Measurements from ENCODE around the gene ADGRA1.
"Not testable (repeated sequence)": the region's sequence is repeated elsewhere in the genome, so short reads cannot be mapped to it uniquely, and the experiment has no call there.

ADGRA1 gene

DNA sequence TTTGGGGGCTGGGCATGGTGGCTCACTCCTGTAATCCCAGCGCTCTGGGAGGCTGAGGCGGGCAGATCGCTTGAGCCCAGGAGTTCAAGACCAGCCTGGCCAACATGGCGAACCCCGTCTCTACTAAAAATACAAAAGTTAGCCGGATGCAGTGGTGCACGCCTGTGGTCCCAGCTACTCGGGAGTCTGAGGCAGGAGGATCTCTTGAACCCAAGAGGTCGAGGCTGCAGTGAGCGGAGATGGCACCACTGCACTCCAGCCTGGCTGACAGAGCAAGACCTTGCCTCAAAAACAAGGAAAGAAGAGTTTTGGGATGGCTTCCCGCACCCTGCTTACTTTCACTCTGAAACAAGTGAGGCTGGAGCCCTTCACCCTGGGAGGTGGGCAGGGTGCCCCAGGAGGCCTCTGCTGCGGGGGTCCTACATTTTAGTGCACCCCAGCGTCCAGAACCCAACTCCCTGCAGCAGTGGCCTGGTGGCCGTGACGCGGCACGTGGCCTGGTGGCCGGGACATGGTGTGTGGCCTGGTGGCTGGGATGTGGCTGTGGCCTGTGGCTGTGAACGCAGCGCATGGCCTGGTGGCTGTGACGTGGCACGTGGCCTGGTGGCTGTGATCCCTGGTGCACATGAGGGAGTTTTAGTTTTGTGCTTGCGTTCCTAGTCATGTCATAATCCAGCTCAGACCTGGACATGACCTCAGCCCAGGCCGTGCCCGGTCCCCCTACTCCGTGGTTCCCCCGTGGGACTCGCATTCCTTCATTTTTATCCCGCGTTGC, 81.6 kb downstream of the ADGRA1 start:
- no peak overlapping the region for H3K4me3 ChIP-seq (ENCODE audit: low read depth, low read length)
- H3K27me3 ChIP-seq (ENCODE audit: control insufficient read depth, insufficient read depth, low read length): no peaks in the 10 kb centered on the region
- peaks cover 18% of the 10 kb centered on the region for H3K36me3 ChIP-seq (ENCODE audit: control insufficient read depth, insufficient read depth, low read length)
- no peak overlapping the region for H3K9ac ChIP-seq (ENCODE audit: low read depth, low read length)
- no peaks in the 10 kb centered on the region for H3K9me3 ChIP-seq (ENCODE audit: control insufficient read depth, insufficient read depth, low read length)
- no peaks in the 10 kb centered on the region for H3K4me1 ChIP-seq (ENCODE audit: control insufficient read depth, insufficient read depth, low read length)

GRCh38 chr10:133170092-133170491, 82.4 kb downstream of the ADGRA1 start:
- Histone ChIP-seq H3K9ac (ENCODE audit: low read depth, low read length) (no peak overlapping the region), H3K36me3 (ENCODE audit: control insufficient read depth, insufficient read depth, low read length) (peaks cover 13% of the 10 kb centered on the region), H3K27me3 (ENCODE audit: control insufficient read depth, insufficient read depth, low read length) (no peaks in the 10 kb centered on the region), H3K9me3 (ENCODE audit: control insufficient read depth, insufficient read depth, low read length) (no peaks in the 10 kb centered on the region), H3K4me1 (ENCODE audit: control insufficient read depth, insufficient read depth, low read length) (no peaks in the 10 kb centered on the region), H3K4me3 (ENCODE audit: low read depth, low read length) (no peak overlapping the region)

- Histone ChIP-seq H3K4me3 (ENCODE audit: low read depth, low read length) (no peak overlapping the region), H3K36me3 (ENCODE audit: control insufficient read depth, insufficient read depth, low read length) (peaks cover 5% of the 10 kb centered on the region), H3K4me1 (ENCODE audit: control insufficient read depth, insufficient read depth, low read length) (no peaks in the 10 kb centered on the region), H3K27me3 (ENCODE audit: control insufficient read depth, insufficient read depth, low read length) (no peaks in the 10 kb centered on the region), H3K9ac (ENCODE audit: low read depth, low read length) (no peak overlapping the region), H3K9me3 (ENCODE audit: control insufficient read depth, insufficient read depth, low read length) (no peaks in the 10 kb centered on the region)
Observed at GRCh38 chr10:133173860-133174640, 86.3 kb downstream of the ADGRA1 start.

DNA sequence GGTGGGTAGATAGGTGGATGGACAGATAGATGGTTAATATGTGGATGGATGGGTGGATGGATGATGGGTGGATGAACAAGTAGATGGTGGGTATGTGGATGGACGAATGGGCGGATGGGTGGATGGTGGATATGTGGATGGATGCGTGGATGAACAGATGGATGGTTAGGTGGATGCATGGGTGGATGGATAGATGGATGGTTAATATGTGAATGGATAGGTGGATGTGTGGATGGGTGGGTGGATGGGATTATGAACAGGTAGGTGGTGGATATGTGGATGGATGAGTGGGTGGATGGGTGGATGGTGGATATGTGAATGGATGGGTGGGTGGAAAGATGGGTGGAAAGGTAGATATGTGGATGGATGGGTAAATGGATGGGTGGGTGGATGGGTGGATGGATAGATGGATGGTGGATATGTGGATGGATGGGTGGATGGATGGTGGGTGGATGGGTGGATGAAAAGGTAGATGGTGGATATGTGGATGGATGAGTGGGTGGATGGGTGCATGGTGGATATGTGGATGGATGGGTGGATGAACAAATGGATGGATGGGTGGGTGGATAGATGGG, 87.1 kb downstream of the ADGRA1 start:
- no peak overlapping the region for H3K9ac ChIP-seq (ENCODE audit: low read depth, low read length)
- H3K4me1 ChIP-seq (ENCODE audit: control insufficient read depth, insufficient read depth, low read length): no peaks in the 10 kb centered on the region
- no peaks in the 10 kb centered on the region for H3K27me3 ChIP-seq (ENCODE audit: control insufficient read depth, insufficient read depth, low read length)
- H3K9me3 ChIP-seq (ENCODE audit: control insufficient read depth, insufficient read depth, low read length): no peaks in the 10 kb centered on the region
- no peak overlapping the region for H3K4me3 ChIP-seq (ENCODE audit: low read depth, low read length)
- H3K36me3 ChIP-seq (ENCODE audit: control insufficient read depth, insufficient read depth, low read length): peaks cover 5% of the 10 kb centered on the region

DNA sequence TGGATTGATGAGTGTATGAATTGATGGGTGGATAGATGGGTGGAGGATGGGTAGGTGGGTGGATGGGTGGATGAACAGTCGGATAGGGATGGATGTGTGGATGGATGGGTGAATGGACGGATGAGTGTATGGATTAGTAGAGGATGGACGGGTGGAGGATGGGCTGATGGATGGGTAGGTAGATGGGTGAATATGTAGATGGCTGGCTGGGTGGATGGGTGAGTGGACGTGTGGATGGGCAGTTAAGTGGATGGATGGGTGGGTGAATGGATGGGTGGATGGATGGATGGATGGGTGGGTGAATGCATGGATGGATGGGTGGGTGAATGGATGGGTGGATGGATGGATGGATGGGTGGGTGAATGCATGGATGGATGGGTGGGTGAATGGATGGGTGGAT, 87.9 kb downstream of the ADGRA1 start:
- not testable (repeated sequence) for H3K27me3 ChIP-seq (ENCODE audit: control insufficient read depth, insufficient read depth, low read length); H3K4me1 ChIP-seq (ENCODE audit: control insufficient read depth, insufficient read depth, low read length)

DNA sequence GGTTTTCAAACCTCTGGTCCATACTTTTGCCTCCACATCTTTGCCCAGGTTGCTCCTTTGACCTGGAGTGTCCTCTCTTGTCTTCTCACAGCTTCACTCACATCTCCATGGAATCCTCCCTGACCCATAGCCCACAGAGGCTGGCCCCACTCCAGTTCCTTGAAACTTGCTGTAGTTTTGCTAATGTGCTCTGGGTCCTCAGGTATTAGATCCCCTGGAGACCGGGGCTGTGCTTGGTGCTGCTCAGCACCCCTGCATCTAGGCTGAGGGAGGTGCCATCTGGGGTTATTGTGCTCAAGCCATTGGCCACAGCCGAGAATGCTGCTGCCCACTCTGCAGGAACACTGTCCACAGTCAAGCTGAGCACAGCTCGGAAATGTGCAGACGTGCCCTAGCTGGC, 88.8 kb downstream of the ADGRA1 start:
- peaks cover 9% of the 10 kb centered on the region for H3K36me3 ChIP-seq (ENCODE audit: control insufficient read depth, insufficient read depth, low read length)
- H3K4me1 ChIP-seq (ENCODE audit: control insufficient read depth, insufficient read depth, low read length): no peaks in the 10 kb centered on the region
- no peaks in the 10 kb centered on the region for H3K27me3 ChIP-seq (ENCODE audit: control insufficient read depth, insufficient read depth, low read length)
- no peaks in the 10 kb centered on the region for H3K9me3 ChIP-seq (ENCODE audit: control insufficient read depth, insufficient read depth, low read length)
- no peak overlapping the region for H3K4me3 ChIP-seq (ENCODE audit: low read depth, low read length)
- no peak overlapping the region for H3K9ac ChIP-seq (ENCODE audit: low read depth, low read length)

More for the DNA sequence above, 87.9 kb downstream of the ADGRA1 start:
- not testable (repeated sequence) for H3K9me3 ChIP-seq (ENCODE audit: control insufficient read depth, insufficient read depth, low read length); H3K9ac ChIP-seq (ENCODE audit: low read depth, low read length); H3K4me3 ChIP-seq (ENCODE audit: low read depth, low read length); H3K36me3 ChIP-seq (ENCODE audit: control insufficient read depth, insufficient read depth, low read length)

DNA sequence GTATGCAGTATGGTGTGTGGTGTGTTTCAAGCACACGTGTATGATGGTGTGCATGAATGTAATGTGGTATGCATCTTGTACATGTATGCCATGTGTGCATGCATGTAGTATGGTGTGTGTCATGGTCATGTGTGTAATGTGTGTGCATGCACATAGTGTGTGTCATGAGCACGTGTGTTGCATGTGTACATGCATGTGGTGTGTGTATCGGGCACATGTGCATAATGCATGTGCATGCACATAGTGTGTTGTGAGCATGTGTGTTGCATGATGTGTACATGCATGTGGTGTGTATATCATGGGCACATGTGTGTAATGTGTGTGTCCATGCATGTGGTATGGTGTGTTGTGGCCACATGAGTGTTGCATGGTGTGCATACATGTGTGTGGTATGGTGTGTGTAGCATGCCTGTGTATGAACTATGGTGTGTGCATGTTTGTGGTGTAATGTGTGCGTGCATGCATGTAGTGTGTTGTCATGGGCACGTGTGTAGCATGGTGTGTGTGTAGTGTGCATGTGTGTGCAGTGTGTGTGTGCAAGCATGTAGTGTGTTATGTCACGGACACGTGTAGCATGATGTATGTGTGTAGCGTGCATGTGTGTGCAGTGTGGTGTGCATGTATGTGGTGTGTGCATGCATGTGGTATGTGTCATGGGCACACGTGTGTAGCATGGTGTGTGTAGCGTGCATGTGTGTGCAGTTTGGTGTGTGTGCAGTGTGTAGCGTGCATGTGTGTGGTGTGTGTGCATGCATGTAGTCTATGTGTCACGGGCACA, 89.8 kb downstream of the ADGRA1 start:
- Histone ChIP-seq H3K36me3 (ENCODE audit: control insufficient read depth, insufficient read depth, low read length) (peaks cover 9% of the 10 kb centered on the region), H3K9ac (ENCODE audit: low read depth, low read length) (no peak overlapping the region), H3K9me3 (ENCODE audit: control insufficient read depth, insufficient read depth, low read length) (no peaks in the 10 kb centered on the region), H3K4me1 (ENCODE audit: control insufficient read depth, insufficient read depth, low read length) (no peaks in the 10 kb centered on the region), H3K4me3 (ENCODE audit: low read depth, low read length) (no peak overlapping the region), H3K27me3 (ENCODE audit: control insufficient read depth, insufficient read depth, low read length) (no peaks in the 10 kb centered on the region)

GRCh38 chr10:133178357-133179127, 90.8 kb downstream of the ADGRA1 start:
- Histone ChIP-seq H3K27me3 (ENCODE audit: control insufficient read depth, insufficient read depth, low read length) (no peaks in the 10 kb centered on the region), H3K36me3 (ENCODE audit: control insufficient read depth, insufficient read depth, low read length) (peaks cover 12% of the 10 kb centered on the region), H3K4me3 (ENCODE audit: low read depth, low read length) (no peak overlapping the region), H3K9ac (ENCODE audit: low read depth, low read length) (no peak overlapping the region), H3K9me3 (ENCODE audit: control insufficient read depth, insufficient read depth, low read length) (no peaks in the 10 kb centered on the region), H3K4me1 (ENCODE audit: control insufficient read depth, insufficient read depth, low read length) (no peaks in the 10 kb centered on the region)

DNA sequence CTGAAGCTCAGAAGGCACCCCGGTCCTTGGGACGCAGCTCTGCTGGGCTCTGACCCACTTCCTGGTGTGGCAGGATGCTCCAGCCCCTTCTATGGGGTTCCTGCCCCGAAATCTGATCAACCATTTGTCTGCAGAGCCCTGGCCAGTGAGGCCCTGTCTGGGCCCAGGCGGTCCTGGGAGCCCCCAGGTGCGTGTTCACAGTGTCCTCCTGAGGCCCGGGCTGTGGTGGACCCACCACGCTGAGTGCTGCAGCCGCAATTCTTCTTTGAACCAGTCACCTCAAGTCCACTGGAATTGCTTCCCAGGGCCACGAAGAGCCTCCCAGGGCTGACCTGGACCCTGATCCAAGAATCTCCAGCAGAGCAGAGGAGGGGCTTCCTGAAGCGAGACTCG, 91.4 kb downstream of the ADGRA1 start:
- no peak overlapping the region for H3K9ac ChIP-seq (ENCODE audit: low read depth, low read length)
- H3K4me1 ChIP-seq (ENCODE audit: control insufficient read depth, insufficient read depth, low read length): no peaks in the 10 kb centered on the region

DNA sequence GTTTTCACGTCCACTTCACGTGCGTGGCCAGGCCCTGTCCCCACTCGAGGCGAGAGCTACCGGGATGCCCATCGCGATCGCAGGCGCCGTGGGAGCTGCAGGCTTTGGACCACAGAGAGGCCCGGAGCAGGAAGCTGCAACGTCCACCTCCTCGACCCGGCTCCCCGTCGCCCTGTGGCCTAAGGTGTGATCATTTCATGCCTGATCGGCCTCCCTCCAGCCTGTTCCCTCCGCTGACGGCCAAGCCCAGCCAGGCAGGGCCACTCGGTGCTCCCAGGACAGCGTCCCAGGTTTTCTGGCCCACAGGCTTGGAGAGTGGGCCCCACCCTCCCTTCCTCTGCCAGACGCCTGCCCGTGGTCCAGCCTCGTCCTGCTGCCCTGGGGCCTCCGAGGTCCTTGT, 91.9 kb downstream of the ADGRA1 start:
- H3K36me3 ChIP-seq (ENCODE audit: control insufficient read depth, insufficient read depth, low read length): peaks cover 22% of the 10 kb centered on the region
- no peaks in the 10 kb centered on the region for H3K9me3 ChIP-seq (ENCODE audit: control insufficient read depth, insufficient read depth, low read length)
- no peak overlapping the region for H3K9ac ChIP-seq (ENCODE audit: low read depth, low read length)
- no peaks in the 10 kb centered on the region for H3K4me1 ChIP-seq (ENCODE audit: control insufficient read depth, insufficient read depth, low read length)
- H3K4me3 ChIP-seq (ENCODE audit: low read depth, low read length): no peak overlapping the region
- no peaks in the 10 kb centered on the region for H3K27me3 ChIP-seq (ENCODE audit: control insufficient read depth, insufficient read depth, low read length)

More for the DNA sequence above, 91.4 kb downstream of the ADGRA1 start:
- Histone ChIP-seq H3K27me3 (ENCODE audit: control insufficient read depth, insufficient read depth, low read length) (no peaks in the 10 kb centered on the region), H3K9me3 (ENCODE audit: control insufficient read depth, insufficient read depth, low read length) (no peaks in the 10 kb centered on the region), H3K36me3 (ENCODE audit: control insufficient read depth, insufficient read depth, low read length) (peaks cover 17% of the 10 kb centered on the region), H3K4me3 (ENCODE audit: low read depth, low read length) (no peak overlapping the region)

All from iPS-15b (cell line).